NOMO-1 treated with dmso at 0.1 percent for 144 hours (cell line): ENCODE data around the gene CDKN2D.
"Not testable (repeated sequence)": the region's sequence is repeated elsewhere in the genome, so short reads cannot be mapped to it uniquely, and the experiment has no call there.

Experiments
- DNase-seq: peaks from one replicate; lab custom pipeline; 2025; ENCODE audit not compliant: unreplicated experiment; lab: John Stamatoyannopoulos, UW

Gene CDKN2D

DNA sequence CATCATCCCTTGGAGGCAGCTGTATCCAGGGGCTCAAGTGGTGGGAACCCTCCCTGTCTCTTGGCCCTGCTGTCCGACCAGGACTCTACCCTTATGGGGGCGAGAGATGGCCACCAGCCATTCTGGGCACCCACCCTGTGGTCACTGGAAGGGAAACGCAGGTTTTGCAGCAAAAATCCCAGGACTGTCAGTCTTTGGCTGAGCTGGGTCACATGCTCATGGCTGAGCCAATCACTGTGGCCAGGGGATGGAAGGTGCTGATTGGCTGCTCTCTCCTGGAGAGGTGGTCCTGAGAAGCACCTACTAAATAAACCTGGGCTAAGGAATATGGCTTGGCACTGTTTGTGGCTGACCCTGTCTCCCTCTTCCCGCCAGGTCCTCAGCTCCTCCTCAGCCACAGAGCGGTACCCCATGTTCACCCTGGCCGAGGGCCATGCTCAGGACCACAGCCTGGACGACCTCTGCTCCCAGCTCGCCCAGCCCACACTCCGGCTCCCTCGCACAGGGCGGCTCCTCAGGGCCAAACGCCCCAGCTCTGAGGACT is 16.2 kb downstream of the CDKN2D start:
- DNase-seq, result no peak

DNA sequence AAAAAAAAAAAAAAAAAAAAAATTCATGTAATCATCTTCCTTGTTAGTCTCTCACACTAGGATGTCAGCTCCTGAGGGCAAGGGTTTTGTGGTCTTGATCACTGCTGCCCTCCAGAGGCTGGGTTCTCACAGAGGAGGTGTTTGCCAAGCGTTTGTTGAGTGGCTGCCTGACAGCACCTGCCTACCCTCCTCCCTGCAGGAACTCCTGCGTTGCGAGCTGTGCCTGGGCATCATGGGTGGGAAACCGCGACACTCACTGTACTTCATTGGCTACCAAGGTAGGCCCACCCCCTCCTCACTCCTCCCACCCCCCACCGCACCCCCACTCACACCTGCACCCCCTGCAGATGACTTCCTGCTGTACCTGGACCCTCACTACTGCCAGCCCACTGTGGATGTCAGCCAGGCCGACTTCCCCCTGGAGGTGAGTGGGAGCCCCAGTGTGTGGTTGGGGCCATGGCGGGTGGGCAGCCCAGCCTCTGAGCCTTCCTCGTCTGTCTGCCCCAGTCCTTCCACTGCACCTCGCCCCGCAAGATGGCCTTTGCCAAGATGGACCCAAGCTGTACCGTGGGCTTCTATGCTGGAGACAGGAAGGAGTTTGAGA is 17.0 kb downstream of the CDKN2D start:
- peak; percentile 12 for DNase-seq

DNA sequence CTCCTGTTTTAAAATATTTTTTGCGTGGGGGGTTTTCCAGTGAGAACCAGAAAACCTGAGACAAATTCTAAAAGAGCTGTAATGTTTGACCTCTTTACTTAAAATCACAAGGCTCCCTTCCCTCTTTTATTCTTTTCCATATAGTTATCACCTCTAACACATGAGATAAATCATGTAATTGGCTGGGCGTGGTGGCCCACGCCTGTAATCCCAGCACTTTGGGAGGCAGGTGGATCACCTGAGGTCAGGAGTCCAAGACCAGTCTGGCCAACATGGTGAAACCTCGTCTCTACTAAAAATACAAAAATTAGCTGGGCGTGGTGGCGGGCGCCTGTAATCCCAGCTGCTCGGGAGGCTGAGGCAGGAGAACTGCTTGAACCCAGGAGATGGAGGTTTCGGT is 17.8 kb downstream of the CDKN2D start:
- DNase-seq, result not testable (repeated sequence)

DNA sequence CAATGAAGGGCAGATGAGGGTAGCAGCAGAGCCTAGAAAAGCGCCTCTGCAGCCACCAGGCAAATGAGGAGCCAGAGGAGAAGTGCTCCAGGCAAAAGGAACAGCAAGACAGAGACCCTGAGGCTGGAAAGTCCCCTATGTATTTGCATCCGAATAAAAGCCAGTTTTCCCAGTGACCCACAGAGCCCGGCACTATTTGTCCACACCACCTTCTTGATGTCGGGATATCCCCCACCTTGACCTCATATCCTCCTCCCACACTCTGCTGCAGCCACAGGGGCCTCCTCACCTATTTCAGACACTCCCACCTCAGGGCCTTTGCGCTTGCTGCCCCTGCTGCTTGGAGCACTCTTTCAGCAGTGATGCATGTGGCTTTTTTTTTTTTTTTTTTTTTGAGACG is 18.4 kb downstream of the CDKN2D start:
- no peak for DNase-seq

DNA sequence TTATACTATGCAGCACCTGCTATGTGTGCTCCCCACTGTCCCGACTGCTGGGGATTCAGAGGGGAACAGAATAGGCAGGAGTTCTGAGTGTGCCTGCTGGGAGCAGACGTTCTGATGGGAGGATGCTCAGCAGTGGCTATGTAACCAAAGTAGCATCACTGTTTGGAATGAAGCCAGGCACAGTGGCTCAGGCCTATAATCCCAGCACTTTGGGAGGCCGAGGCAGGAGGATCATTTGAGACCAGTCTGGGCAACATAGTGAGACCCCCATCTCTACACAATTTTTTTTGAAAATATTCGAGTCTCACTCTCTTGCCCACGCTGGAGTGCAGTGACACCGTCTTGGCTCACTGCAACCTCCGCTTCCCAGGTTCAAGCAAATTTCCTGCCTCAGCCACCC is 19.0 kb downstream of the CDKN2D start:
- no peak for DNase-seq

DNA sequence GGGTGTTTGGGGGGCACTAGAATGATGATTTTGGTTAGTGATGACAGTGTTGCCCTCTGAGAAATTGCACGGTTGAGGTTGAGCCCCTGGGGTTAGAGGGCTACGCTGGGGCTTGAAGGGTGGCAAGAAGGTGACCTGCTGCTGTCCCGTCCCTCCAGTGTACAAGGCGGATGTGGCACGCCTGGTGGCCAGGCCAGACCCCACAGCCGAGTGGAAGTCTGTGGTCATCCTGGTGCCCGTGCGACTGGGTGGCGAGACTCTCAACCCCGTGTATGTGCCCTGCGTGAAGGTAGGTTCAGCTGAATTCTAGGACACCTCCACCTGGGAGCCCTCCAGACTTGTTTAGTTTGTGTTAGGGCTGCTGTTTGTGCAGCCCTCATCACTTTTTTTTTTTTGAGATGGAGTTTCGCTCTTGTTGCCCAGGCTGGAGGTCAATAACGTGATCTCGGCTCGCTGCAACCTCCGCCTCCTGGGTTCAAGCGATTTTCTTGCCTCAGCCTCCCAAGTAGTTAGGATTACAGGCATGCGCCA is 20.0 kb downstream of the CDKN2D start:
- DNase-seq, result no peak

DNA sequence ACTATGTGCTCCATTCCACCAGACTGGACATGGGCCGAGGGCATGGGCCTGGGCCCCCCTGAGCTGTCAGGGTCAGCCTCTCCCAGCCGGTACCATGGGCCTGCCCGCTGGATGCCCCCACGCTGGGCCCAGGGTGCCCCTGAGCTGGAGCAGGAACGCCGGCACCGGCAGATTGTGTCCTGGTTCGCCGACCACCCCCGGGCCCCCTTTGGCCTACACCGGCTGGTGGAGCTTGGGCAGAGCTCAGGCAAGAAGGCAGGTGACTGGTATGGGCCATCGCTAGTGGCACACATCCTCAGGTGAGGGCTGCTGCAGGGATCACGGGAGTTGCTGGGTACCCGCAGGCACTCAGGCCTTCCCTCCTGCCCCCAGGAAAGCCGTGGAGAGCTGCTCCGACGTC is 22.0 kb downstream of the CDKN2D start:
- no peak for DNase-seq

DNA sequence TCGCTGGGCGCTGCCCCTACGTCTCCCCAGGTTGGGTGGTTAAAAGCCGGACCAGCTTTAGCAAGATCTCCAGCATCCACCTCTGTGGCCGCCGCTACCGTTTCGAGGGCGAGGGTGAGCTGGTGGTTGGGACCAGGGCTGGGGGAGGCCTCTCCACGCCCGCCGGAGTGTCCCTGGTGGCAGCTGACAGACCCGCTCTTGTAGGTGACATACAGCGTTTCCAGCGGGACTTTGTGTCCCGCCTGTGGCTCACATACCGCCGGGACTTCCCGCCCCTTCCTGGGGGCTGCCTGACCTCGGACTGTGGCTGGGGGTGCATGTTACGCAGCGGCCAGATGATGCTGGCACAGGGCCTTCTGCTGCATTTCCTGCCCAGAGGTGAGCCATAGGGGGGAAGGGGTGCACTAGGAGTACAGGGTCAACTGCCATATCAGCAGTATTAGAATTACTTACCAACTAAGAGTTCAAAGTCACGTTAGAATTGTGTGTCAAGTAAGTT is 24.0 kb downstream of the CDKN2D start:
- no peak for DNase-seq

DNA sequence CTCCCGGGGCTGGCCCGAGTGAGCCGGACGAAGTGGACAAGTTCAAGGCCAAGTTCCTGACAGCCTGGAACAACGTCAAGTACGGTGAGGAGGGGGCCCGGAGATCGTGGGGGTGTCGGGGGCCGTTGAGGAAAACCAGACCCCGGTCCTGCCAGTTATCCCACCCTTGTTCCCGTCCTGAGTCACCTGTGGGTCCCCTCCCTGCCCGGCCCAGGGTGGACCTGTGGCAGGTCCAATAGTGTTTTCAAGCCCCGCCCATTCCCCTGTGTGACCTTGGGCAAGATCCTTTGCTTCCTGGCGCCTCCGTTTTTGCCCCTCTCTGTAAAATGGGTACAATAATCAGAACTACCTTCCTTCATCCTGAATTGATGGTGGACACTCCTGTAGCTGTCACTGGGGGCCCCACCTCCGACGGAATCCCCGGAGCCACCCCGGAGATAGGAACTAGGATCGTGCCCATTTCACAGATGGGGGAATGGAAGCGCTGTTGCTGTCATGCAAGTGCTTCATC is 24.5 kb downstream of the CDKN2D start:
- no peak for DNase-seq

DNA sequence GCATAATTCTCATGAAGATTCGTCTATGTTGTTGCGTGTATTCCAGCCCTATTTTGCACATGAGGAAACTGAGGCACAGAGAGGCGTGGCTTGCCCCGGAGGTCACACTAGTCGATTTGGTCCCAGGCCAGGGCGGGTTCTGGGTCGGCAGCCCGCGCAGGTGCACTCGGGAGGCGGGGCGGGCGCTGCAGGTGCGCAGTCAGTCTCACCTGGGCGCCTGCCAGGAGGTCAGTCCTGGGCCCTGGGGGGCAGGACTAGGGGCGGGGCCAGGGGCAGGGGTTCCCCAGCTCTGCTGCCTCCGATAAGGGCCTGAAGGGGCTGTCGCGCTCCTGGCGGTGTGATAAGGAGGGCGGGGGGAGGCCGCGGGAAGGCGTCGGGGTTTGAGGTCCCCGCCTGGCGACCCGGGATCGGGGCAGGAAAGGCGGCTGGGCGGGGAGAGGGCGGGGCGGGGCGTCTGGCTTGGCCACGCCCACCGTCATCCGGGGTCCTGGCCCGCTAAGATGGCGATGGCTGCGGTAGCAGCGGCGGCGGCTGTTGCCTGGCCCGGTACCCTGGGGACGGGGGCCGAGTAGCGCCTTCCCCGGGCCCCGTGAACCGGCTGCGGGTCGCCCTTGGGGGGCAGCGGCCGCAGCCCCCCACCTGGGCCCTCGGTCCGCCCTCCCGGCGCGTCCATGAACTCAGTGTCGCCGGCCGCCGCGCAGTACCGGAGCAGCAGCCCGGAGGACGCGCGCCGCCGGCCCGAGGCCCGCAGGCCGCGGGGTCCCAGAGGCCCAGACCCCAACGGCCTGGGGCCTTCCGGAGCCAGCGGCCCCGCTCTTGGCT is 25.1 kb downstream of the CDKN2D start, which contains the start of gene ATG4D:
ATG4D (plus strand) TSS at position 485 of the 822 bp plus-strand sequence; CDS start at position 672, 187 bp downstream.
- DNase-seq, result peak; percentile 59

DNA sequence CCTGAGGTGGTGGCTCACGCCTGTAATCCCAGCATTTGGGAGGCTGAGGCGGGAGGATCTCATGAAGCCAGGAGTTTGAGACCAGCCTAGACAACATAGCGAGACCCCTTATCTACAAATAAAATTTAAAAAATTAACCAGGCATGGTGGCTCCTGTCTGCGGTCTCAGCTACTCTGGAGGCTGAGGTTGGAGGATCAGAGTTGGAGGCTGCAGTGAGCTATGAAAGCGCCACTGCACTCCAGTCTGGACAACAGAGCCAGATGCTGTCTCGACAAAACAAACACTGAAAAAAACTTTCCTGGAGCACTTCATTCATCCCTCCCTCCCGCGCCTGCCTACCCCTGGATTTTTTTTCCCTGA is 25.7 kb downstream of the CDKN2D start:
- no peak for DNase-seq

DNA sequence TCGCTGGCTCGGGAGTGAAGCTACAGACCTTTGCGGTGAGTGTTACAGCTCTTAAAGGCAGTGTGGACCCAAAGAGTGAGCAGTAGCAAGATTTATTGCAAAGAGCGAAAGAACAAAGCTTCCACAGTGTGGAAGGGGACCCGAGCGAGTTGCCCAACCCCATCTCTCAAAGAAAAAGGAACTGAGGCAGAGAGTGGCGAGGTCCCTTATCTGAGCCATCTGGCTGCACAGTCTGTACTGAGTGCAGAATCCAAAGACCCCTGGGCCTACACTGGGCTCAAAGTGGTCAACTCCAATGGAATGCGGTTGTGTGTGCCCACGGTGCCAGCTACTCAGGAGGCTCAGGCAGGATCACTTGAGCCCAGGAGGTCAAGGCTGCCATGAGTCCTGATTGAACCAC is 29.8 kb downstream of the CDKN2D start:
- peak; percentile 44 for DNase-seq

DNA sequence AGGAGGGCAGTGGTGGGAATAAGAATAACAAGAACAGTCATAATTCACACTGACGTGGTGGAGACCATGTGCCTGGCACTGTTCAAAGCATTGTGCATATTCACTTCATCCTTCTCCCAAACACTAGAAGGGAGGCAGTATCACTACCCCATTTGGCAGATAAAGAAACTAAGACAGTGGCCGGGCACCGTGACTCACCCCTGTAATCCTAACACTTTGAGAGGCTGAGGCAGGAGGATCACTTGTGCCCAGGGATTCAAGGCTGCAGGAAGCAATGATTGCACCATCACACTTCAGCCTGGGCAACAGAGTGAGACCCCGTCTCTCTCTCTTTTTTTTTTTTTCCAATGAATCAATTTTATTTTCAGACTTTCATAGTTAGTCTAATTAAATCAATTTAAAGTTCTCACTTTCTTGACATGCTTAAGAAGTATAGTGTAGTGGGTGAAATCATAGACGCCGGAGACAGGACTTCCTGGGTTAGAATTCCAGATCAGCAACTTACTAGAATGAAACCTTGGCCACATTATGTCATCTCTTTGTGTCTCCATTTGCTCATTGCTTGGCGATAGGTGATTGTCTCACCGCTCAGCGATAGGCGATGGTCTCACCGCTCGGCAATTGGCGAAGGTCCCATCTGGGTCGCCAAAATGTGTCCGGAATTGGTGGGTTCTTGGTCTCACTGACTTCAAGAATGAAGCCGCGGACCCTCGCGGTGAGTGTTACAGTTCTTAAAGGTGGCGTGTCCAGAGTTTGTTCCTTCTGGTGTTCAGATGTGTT is 30.4 kb downstream of the CDKN2D start:
- DNase-seq, result no peak

DNA sequence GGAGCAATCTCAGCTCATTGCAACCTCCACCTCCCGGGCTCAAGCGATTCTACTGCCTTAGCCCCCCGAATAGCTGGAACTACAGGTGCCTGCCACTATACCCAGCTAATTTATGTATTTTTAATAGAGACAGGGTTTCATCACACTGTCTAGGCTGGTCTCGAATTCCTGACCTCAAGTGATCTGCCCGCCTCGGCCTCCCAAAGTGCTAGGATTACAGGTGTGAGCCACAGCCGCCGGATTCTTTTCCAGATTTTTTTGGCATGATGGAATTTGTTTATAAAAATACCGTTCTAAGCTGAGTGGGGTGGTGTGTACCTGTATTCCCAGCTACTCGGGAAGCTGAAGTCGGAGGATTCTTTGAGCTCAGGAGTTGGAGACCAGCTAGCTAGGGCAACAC is 31.1 kb downstream of the CDKN2D start:
- no peak for DNase-seq

DNA sequence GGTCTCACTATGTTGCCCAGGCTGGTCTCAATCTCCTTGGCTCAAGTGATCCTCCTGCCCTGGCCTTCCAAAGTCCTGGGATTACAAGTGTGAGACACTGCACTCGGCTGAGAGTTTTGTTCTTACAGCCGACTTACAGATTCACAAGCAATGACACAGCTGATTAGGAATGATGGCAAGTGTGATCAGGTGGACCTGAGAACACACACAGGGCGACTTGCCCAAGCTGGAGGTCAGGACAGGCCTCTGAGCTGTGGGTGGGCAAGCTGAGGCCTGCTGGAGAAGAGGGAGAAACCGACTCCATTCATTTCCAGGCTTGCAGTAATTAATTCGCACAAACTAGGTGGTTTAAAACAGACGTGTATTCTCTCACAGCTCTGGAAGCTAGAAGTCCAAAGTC is 33.2 kb downstream of the CDKN2D start:
- DNase-seq, result no peak

DNA sequence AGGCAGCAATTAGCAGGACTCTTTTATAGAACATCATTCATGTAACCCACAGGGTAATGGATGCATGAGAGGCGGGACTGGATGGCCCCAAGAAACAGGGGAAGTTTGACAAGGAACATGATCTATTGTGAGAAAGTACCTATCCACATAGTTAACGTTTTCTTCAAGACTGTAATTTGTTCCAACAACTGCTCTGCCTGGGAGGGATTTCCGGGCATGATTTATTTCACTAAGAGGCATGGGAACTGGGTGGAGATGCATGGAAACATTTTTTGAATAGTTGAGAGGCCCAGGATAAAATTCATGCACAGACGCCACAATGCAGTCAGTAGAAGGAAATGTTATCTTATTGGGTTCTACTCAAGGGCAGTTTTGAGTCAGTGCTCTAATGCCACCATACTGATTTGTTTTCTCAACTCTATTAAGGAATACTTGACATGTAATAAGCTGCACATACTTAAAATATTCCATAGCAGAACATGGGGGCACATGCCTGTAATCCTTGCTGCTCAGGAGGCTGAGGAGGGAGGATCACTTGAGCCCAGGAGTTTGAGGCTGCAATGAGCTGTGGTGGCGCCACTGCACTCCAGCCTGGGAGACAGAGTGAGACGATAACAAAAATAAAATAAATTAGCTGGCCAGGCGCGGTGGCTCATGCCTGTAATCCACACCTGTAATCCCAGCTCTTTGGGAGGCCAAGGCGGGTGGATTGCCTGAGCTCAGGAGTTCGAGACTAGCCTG is 35.0 kb downstream of the CDKN2D start:
- DNase-seq, result peak; percentile 40

DNA sequence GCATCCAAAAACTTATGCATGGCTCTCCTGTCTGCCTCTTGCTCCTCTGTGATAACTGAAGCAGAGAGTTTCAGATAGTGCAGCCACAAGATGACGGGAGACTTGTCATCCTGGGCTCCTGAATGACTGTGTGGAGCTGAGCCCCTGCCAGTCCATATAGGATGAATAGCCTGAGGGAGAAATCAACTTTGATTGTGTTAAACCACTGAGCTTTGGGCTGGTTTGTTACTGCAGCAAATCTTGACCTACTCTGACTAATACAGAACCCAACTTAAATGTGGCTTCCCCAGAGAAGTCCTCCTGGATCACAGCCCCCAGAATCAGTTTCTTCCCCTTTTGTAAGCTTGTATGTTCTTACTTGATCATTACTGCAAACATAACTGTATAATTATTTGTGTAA is 36.3 kb downstream of the CDKN2D start:
- DNase-seq, result no peak

DNA sequence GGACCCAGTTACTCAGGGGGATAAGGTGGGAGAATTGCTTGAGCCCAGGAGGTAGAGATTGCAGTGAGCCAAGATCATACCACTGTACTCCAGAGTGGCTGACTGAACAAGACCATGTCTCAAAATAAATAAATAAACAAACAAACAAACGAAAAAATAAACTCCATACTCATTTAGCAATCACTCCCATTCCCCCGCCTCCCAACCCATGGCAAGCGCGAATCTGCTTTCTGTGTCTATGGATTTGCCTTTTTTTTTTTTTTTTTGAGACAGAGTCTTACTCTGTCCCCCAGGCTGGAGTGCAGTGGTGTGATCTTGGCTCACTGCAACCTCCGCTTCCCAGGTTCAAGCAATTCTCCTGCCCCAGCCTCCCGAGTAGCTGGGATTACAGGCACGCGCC is 41.9 kb downstream of the CDKN2D start:
- DNase-seq, result not testable (repeated sequence)

DNA sequence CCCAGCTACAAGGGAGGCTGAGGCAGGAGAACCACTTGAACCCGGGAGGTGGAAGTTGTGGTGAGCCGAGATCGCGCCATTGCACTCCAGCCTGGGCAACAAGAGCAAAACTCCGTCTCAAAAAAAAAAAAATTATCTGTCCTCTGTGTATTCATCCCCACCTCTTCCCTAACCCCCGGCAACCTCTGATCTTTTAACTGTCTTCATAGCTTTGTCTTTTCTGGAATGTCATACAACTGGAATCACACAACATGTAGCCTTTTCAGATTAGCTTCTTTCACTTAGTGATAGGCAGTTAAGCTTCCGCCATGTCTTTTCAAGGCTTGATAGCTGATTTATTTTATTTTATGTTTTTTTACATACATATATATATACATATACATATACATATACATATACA is 43.1 kb downstream of the CDKN2D start:
- DNase-seq, result no peak

DNA sequence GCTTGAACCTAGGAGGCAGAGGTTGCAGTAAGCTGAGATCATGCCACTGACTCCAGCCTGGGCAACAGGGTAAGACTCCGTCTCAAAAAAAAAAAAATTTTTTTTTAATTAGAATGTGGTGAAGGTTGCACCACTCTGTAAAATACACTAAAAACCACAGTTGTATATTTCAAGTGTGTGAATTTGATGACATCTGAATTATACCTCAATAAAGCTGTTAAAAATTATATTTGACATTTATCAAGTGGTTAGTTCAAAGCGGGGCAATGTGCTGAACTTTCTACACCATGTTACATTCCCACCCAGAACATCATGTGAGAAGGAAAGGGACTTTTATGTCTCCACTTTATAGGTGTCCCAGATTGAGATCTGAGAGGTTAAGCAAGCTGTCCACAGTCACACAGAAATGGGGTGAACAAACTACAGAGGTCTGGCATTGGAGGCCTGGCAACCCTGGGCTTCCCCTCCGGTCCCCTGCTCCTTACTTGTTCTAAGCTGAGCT is 45.6 kb downstream of the CDKN2D start:
- no peak for DNase-seq
